Right atrium auricular region (tissue), 2 donors: Measurements from ENCODE around the gene GPR137C. TPM values are rescaled to one million over a fixed set of nuclear protein-coding genes. Genes with fewer than 3 reads are reported as not detected.

ENCODE experiments used
- DNase-seq: peaks from one replicate; pipeline ENCODE4 v3.0.0-alpha.2; 2019; ENCODE audit warnings: low spot score
- H3K27ac ChIP-seq, 2 donors: fragments of 200-600 bp; sonication (generic); 1 replicate in 1 of 2; 2 replicates in 1 of 2; pipeline ENCODE4 v1.5.1; 2016 to 2019
- H3K27me3 ChIP-seq, 2 donors: fragments of 200-600 bp; sonication (generic); one replicate each; pipeline versions ENCODE4 v1.5.1 to v1.6.0; 2017 to 2019
- H3K36me3 ChIP-seq: fragments of 200-600 bp; sonication (generic); one replicate; pipeline ENCODE4 v1.5.1; 2016
- H3K4me1 ChIP-seq, 2 donors: fragments of 200-600 bp; sonication (generic); one replicate each; pipeline versions ENCODE4 v1.5.1 to v1.6.0; 2017 to 2019
- H3K4me3 ChIP-seq, 2 donors: fragments of 200-600 bp; sonication (generic); 1 replicate in 1 of 2; 2 replicates in 1 of 2; pipeline ENCODE4 v1.5.1; 2017 to 2019; ENCODE audit warnings: mild to moderate bottlenecking in 1 of 2, moderate library complexity in 1 of 2
- H3K9me3 ChIP-seq, 2 donors: fragments of 200-600 bp; sonication (generic); one replicate each; pipeline ENCODE4 v1.5.1; 2019
- CTCF ChIP-seq, 2 donors: fragments of 200-600 bp; sonication (generic); IDR thresholded peaks; one replicate each; pipeline ENCODE4 v1.5.1; 2019; ENCODE audit warnings: antibody characterized with exemption in 2 of 2
- total RNA-seq, 2 donors: library from RNA; depleted of rRNA; stranded (reverse); fragments of >200 nt; gene quantifications; one replicate each; pipeline ENCODE4 v1.1.0, GENCODE V29; 2016

GPR137C gene
- total RNA-seq, 2 donors from 2014 or later: 0.85 to 0.98 TPM

- no peaks in the 10 kb centered on the region for H3K27me3 ChIP-seq
- H3K27ac ChIP-seq: no peak overlapping the region
- TF ChIP-seq CTCF (IDR thresholded peaks at IDR 0.05): no peak
- no peak overlapping the region for H3K4me3 ChIP-seq
- H3K9me3 ChIP-seq: no peaks in the 10 kb centered on the region
- no peaks in the 10 kb centered on the region for H3K36me3 ChIP-seq
- DNase-seq: no peak
- no peaks in the 10 kb centered on the region for H3K4me1 ChIP-seq
These were observed 66.0 kb downstream of the GPR137C start for GRCh38 chr14:52618602-52619001.

GRCh38 chr14:52619687-52620086, 67.1 kb downstream of the GPR137C start:
- TF ChIP-seq CTCF (IDR thresholded peaks at IDR 0.05): no peak

GRCh38 chr14:52640137-52640536, 87.5 kb downstream of the GPR137C start:
- Histone ChIP-seq H3K4me1 (no peaks in the 10 kb centered on the region), H3K27ac (no peak overlapping the region), H3K27me3 (no peaks in the 10 kb centered on the region), H3K36me3 (peaks cover 7% of the 10 kb centered on the region), H3K9me3 (no peaks in the 10 kb centered on the region), H3K4me3 (no peak overlapping the region)
- TF ChIP-seq CTCF (IDR thresholded peaks at IDR 0.05): no peak
- DNase-seq: no peak

More at GRCh38 chr14:52619687-52620086, 67.1 kb downstream of the GPR137C start:
- no peak overlapping the region for H3K4me3 ChIP-seq
- H3K27ac ChIP-seq: no peak overlapping the region
- H3K9me3 ChIP-seq: no peaks in the 10 kb centered on the region
- H3K27me3 ChIP-seq: no peaks in the 10 kb centered on the region
- no peaks in the 10 kb centered on the region for H3K36me3 ChIP-seq
- no peaks in the 10 kb centered on the region for H3K4me1 ChIP-seq
- DNase-seq: no peak

GRCh38 chr14:52641745-52642144, 89.1 kb downstream of the GPR137C start:
- no peak for DNase-seq
- no peak for TF ChIP-seq CTCF (IDR thresholded peaks at IDR 0.05)
- Histone ChIP-seq H3K27me3 (no peaks in the 10 kb centered on the region), H3K4me1 (no peaks in the 10 kb centered on the region), H3K4me3 (no peak overlapping the region), H3K36me3 (peaks cover 18% of the 10 kb centered on the region), H3K9me3 (no peaks in the 10 kb centered on the region), H3K27ac (no peak overlapping the region)

- Histone ChIP-seq H3K36me3 (peaks cover 34% of the 10 kb centered on the region), H3K9me3 (no peaks in the 10 kb centered on the region), H3K27me3 (no peaks in the 10 kb centered on the region), H3K4me1 (no peaks in the 10 kb centered on the region), H3K4me3 (no peak overlapping the region), H3K27ac (no peak overlapping the region)
- TF ChIP-seq CTCF (IDR thresholded peaks at IDR 0.05): no peak
- no peak for DNase-seq
These were observed 96.9 kb downstream of the GPR137C start for GRCh38 chr14:52649511-52649910.

- Histone ChIP-seq H3K27ac (no peak overlapping the region), H3K27me3 (no peaks in the 10 kb centered on the region), H3K4me3 (no peak overlapping the region), H3K9me3 (no peaks in the 10 kb centered on the region), H3K36me3 (peaks cover 26% of the 10 kb centered on the region), H3K4me1 (no peaks in the 10 kb centered on the region)
- no peak for DNase-seq
- no peak for TF ChIP-seq CTCF (IDR thresholded peaks at IDR 0.05)
These were observed 98.1 kb downstream of the GPR137C start for GRCh38 chr14:52650774-52651173.
